ENCODE data around the gene MYH9.
"Not testable (repeated sequence)": the region's sequence is repeated elsewhere in the genome, so short reads cannot be mapped to it uniquely, and the experiment has no call there.

MYH9 gene

GRCh38 chr22:36387959-36388726 lies at the start of gene MYH9:
Gene MYH9, minus strand, starts transcription at chr22:36387967. Its CDS starts 38,731 bp downstream, at chr22:36349236.
- DNase-seq = peak; percentile 84

DNA sequence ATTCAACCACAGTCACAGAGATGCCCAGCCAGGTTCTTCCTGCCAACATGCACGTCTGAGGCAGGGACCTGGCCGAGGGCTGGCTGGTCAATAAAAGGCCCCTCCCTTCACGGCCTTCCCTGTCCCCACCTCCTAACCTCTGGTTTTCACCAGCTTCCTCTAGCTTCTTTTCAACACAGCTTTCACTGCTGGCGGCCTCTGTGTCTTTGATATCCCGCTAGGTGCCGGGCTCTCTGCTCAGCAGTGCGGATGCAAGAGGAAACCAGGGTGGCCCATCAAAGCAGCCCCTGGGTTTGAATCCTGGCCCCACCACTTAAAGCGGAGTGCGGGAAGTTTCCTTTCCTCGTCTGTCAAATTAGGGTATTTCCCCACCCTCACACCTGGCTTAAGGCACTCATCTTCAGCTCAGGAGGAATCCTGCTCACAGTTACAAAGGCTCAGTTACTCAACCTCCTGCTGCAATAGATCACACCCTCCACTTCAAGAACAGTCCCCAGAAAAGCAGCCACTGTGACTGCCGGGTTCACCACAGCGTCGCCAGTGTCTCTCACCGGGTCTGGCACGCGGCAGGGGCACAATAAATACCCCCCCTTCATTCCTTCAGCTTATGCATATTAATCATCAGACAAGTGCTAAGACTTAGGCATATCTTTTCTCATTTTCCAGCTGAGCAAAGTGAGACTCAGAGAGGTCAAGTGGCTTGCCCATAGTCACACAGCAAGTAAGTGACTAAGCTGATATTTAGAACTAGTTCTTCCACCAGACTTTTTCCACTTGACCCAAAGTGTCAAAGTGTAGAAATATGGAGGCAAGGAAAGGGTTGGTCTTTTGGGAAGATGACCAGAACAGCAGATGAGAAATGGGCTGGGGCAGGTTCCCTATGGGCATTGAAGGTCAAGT lies 48.0 kb upstream of the MYH9 start:
- DNase-seq = no peak

GRCh38 chr22:36433318-36434231 lies 45.8 kb upstream of the MYH9 start:
- no peak for DNase-seq

- DNase-seq = no peak
These were observed 45.0 kb upstream of the MYH9 start for GRCh38 chr22:36432592-36433317.

GRCh38 chr22:36431977-36432376 lies 44.2 kb upstream of the MYH9 start:
- no peak for DNase-seq

GRCh38 chr22:36430863-36431262 lies 43.1 kb upstream of the MYH9 start:
- DNase-seq = no peak

DNA sequence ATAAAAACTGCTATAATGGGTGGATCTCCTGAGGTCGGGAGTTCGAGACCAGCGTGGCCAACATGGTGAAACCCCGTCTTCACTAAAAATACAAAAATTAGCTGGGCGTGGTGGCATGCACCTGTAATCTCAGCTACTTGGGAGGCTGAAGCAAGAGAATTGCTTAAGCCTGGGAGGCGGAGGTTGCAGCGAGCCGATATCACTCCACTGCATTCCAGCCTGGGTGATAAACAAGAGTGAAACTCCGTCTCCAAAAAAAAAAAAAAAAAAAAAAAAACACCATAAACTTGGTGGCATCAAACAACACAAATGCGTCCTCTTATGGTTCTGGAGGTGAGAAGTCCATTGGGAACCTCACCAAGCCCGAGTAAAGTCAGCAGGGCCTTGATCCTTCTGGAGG lies 40.2 kb upstream of the MYH9 start:
- DNase-seq = not testable (repeated sequence)

GRCh38 chr22:36425977-36426523 lies 38.3 kb upstream of the MYH9 start:
- DNase-seq = no peak

DNA sequence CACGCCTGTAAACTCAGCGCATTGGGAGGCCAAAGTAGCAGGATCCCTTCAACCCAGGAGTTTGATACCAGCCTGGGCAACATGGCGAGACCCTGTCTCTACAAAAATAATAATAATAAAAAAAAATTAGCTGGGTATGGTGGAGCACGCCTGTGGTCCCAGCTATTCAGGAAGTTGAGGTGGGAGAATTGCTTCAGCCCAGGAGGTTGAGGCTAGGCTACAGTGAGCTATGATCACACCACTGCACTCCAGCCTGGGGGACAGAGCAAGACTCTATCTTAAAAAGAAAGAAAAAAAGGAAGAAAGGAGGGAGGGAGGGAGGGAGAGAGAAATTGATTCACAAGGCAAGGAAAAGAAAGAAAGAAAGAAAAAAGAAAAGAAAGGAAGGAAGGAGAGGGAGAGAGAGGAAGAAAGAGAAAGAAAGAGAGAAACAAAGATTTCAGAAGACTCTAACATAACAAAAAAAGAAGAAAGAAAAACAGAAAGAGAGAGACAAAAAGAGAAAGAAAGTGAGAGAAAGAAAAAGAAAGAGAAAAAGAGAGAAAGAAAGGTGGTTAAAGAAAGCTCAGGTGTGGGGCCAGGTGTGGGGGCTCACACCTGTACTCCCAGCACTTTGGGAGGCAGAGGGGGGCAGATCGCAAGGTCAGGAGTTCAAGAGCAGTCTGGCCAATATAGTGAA lies 37.3 kb upstream of the MYH9 start:
- no peak for DNase-seq

- not testable (repeated sequence) for DNase-seq
These were observed 36.7 kb upstream of the MYH9 start for GRCh38 chr22:36424466-36424865.

DNA sequence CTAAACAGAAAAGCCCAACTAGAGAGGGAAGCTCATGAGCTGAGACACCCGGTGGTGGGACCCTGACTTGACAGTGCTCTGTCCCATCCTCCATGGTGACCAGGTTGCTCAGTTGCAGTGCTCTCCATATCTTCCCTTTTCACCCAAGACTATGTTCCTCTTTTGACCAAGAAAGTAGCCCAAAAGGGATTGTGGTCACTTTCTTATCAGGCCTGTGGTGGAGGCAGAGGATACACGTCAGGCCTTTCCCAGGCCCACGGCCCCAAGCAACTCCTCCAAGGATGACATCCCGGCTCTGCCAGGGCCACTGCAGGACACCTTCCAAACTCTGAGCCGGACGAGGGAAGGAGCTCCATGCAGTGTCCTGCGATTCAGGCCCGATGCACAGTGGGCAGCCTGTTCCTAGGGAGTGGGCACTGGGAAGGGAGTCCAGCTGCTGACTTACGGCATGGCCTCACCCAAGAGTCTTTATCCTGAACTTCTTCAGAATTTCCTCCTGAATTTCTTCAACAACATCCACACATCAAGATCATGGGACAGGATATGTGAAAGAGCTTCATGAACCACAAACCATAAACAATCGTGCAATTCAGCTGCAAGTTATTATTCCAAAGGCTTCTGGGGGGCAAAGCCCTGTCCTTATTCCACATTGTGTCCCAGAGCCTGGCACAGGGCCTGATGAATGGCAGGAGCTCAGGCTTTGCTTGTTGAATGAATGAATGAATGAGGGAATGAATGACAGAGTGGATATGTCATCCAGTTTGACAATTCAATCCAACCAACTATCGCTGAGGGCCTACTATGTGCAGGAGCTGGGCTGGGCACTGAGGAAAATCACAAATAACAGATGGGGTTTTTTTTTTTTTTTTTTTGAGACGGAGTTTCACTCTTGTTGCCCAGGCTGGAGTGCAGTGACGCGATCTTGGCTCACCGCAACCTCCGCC lies 36.0 kb upstream of the MYH9 start:
- DNase-seq = no peak

DNA sequence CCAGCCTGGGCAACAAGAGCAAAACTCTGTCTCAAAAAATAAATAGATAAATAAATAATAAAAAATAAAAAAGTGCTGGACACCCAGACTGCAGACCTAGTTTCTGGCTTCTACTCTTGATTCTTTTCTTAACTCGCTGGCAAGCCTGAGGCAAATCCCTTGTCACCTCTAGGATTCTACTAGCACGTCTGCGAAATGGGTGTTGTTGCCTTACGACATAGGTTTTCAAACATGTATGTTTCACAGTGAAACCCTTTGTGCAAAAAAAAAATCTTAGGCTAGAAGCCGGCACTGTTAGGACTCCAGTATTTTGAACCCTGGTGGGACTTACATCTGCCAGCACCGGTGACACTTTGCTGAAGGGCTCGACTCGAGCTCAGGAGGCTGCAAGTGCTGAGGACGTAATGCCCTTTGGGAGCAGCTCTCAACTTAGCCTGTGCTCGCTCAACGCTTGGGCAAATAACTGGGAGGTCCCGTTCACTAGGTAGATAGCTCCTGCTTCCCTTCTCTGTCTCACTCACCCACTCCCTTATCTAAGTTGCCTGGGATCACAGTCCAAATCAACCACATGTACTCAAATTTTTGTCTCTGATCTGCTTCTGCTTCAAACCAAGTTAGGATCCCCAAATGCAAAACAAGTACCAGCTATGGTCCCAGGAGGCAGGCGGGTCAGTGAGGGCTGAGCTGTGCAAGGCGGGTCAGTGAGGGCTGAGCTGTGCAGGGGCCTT lies 34.7 kb upstream of the MYH9 start:
- DNase-seq = no peak

- no peak for DNase-seq
These were observed 32.4 kb upstream of the MYH9 start for GRCh38 chr22:36419912-36420882.

GRCh38 chr22:36419177-36419911 lies 31.6 kb upstream of the MYH9 start:
- no peak for DNase-seq

GRCh38 chr22:36417281-36417686 lies 29.5 kb upstream of the MYH9 start:
- no peak for DNase-seq

GRCh38 chr22:36415415-36416168 lies 27.8 kb upstream of the MYH9 start:
- no peak for DNase-seq
